Thymus (tissue), 14 donors: ENCODE results near the gene SPATA31E1. TPM values are rescaled to one million over a fixed set of nuclear protein-coding genes. Genes with fewer than 3 reads are reported as not detected.
A peak's percentile ranks its signal among the peaks of the same experiment; 100 is the strongest.
"Not testable (repeated sequence)": the region's sequence is repeated elsewhere in the genome, so short reads cannot be mapped to it uniquely, and the experiment has no call there.

Source experiments
- DNase-seq, 9 donors: peaks; one replicate each; pipeline ENCODE4 v3.0.0-alpha.2; 2013; ENCODE audit warnings: low spot score in 9 of 9, low read depth in 6 of 9, missing footprints in 1 of 9
- H3K27ac ChIP-seq, 2 donors: one replicate each; pipeline ENCODE4 v1.5.1; 2013; ENCODE audit warnings: control low read depth in 1 of 2, low read depth in 1 of 2, low read length in 1 of 2, mild to moderate bottlenecking in 1 of 2, moderate library complexity in 1 of 2
- H3K27me3 ChIP-seq, 2 donors: one replicate each; pipeline ENCODE4 v1.5.1; 2013; ENCODE audit warnings: low read length in 1 of 2; ENCODE audit not compliant: control insufficient read depth in 2 of 2, insufficient read depth in 1 of 2
- H3K36me3 ChIP-seq, 2 donors: one replicate each; pipeline ENCODE4 v1.5.1; 2013; ENCODE audit warnings: low read length in 1 of 2, mild to moderate bottlenecking in 1 of 2, moderate library complexity in 1 of 2; ENCODE audit not compliant: control insufficient read depth in 2 of 2, insufficient read depth in 2 of 2
- H3K4me1 ChIP-seq, 2 donors: one replicate each; pipeline ENCODE4 v1.5.1; 2013; ENCODE audit warnings: low read length in 2 of 2; ENCODE audit not compliant: control insufficient read depth in 2 of 2, insufficient read depth in 2 of 2
- H3K4me3 ChIP-seq, 2 donors: one replicate each; pipeline ENCODE4 v1.5.1; 2013; ENCODE audit warnings: low read length in 2 of 2, control low read depth in 1 of 2, mild to moderate bottlenecking in 1 of 2
- H3K9me3 ChIP-seq, 2 donors: one replicate each; pipeline ENCODE4 v1.5.1; 2013; ENCODE audit warnings: low read length in 1 of 2, mild to moderate bottlenecking in 1 of 2; ENCODE audit not compliant: control insufficient read depth in 2 of 2, insufficient read depth in 1 of 2
- WGBS: extraction: QIAGEN DNeasy Blood & Tissue Kit; methylation state at CpG from one replicate; pipeline ENCODE4 v1.1.7; 2013; 5-methylcytosine and 5-hydroxymethylcytosine counted together
- long read RNA-seq, 10 donors: transcript quantifications; one replicate each; lab custom pipeline, GENCODE V29; 2026
- polyA plus RNA-seq: library from polyadenylated mRNA; stranded (reverse); fragments of 200-250 nt; gene quantifications from one replicate; pipeline ENCODE4 v1.2.3, GENCODE V29; 2013
- total RNA-seq: library from RNA; stranded (reverse); fragments of 120-200 nt; gene quantifications from one replicate; pipeline ENCODE4 v1.2.4, GENCODE V29; 2013
- donor health status: healthy.

The SPATA31E1 gene
- not detected for total RNA-seq
- polyA plus RNA-seq, result 0.02 TPM
- long read RNA-seq, donor 1, result 0 reads
- long read RNA-seq, donor 2, result 0 reads
- long read RNA-seq, donor 3, result 0 reads
- long read RNA-seq, donor 4, result 0 reads
- long read RNA-seq, donor 5, result 0 reads
- long read RNA-seq, donor 6, result 0 reads
- long read RNA-seq, donor 7, result 0 reads
- long read RNA-seq, donor 8, result 0 reads
- long read RNA-seq, donor 9, result 0 reads
- long read RNA-seq, donor 10, result 0 reads

- DNase-seq, result no peak
- peaks cover 0 to 2% of the 10 kb centered on the region in 2 donors for H3K27me3 ChIP-seq
- no peak within 1 kb of the TSS for H3K27ac ChIP-seq
- H3K36me3 ChIP-seq, result no peaks in the 10 kb centered on the region
- WGBS, result 90% methylated on average over 5 of the region's 5 CpGs
- no peaks in the 10 kb centered on the region for H3K9me3 ChIP-seq
- no peak within 1 kb of the TSS for H3K4me3 ChIP-seq
- peaks cover 0 to 4% of the 10 kb centered on the region in 2 donors for H3K4me1 ChIP-seq
Observed at GRCh38 chr9:87882627-87883026, at the start of gene SPATA31E1. TSS of gene SPATA31E1 (plus strand) at chr9:87882877. CDS start at chr9:87882892, 15 bp downstream.

GRCh38 chr9:87834357-87834756 lies 48.3 kb upstream of the SPATA31E1 start:
- WGBS, result 78% methylated on average over 14 of the region's 14 CpGs
- DNase-seq, result peak in 2 of 9 donors; percentile 8 to 13
- Histone ChIP-seq H3K36me3 (no peaks in the 10 kb centered on the region), H3K4me3 (no peak overlapping the region), H3K27ac (no peak overlapping the region), H3K27me3 (no peaks in the 10 kb centered on the region), H3K9me3 (no peaks in the 10 kb centered on the region), H3K4me1 (no peaks in the 10 kb centered on the region)

- 94% methylated on average over 5 of the region's 5 CpGs for WGBS
- no peak overlapping the region for H3K27ac ChIP-seq
- H3K4me3 ChIP-seq, result no peak overlapping the region
- H3K27me3 ChIP-seq, result no peaks in the 10 kb centered on the region
- H3K9me3 ChIP-seq, result no peaks in the 10 kb centered on the region
- no peaks in the 10 kb centered on the region for H3K36me3 ChIP-seq
- no peaks in the 10 kb centered on the region for H3K4me1 ChIP-seq
- no peak for DNase-seq
Observed at GRCh38 chr9:87836536-87836935, 46.1 kb upstream of the SPATA31E1 start.

- no peak for DNase-seq
- H3K27me3 ChIP-seq, result no peaks in the 10 kb centered on the region
Observed at GRCh38 chr9:87836951-87837705, 45.5 kb upstream of the SPATA31E1 start.

GRCh38 chr9:87840134-87840533 lies 42.5 kb upstream of the SPATA31E1 start:
- H3K36me3 ChIP-seq, result no peaks in the 10 kb centered on the region
- peaks cover 0 to 9% of the 10 kb centered on the region in 2 donors for H3K9me3 ChIP-seq
- no peak for DNase-seq
- no peaks in the 10 kb centered on the region for H3K4me1 ChIP-seq
- no peak overlapping the region for H3K4me3 ChIP-seq
- H3K27me3 ChIP-seq, result no peaks in the 10 kb centered on the region
- 86% methylated on average over 1 of the region's 1 CpG for WGBS
- H3K27ac ChIP-seq, result no peak overlapping the region

More at GRCh38 chr9:87836951-87837705, 45.5 kb upstream of the SPATA31E1 start:
- H3K27ac ChIP-seq, result no peak overlapping the region
- WGBS, result 91% methylated on average over 7 of the region's 7 CpGs
- H3K9me3 ChIP-seq, result no peaks in the 10 kb centered on the region
- H3K4me1 ChIP-seq, result no peaks in the 10 kb centered on the region
- H3K36me3 ChIP-seq, result no peaks in the 10 kb centered on the region
- no peak overlapping the region for H3K4me3 ChIP-seq

- Histone ChIP-seq H3K4me1 (no peaks in the 10 kb centered on the region), H3K27me3 (no peaks in the 10 kb centered on the region), H3K36me3 (no peaks in the 10 kb centered on the region), H3K9me3 (peaks cover 0 to 9% of the 10 kb centered on the region in 2 donors), H3K27ac (no peak overlapping the region), H3K4me3 (no peak overlapping the region)
- DNase-seq, result no peak
- 97% methylated on average over 28 of the region's 28 CpGs for WGBS
Observed at GRCh38 chr9:87842878-87843585, 39.6 kb upstream of the SPATA31E1 start.

- H3K4me3 ChIP-seq, result no peak overlapping the region
- H3K9me3 ChIP-seq, result peaks cover 0 to 9% of the 10 kb centered on the region in 2 donors
- 68% methylated on average over 2 of the region's 2 CpGs for WGBS
- H3K27me3 ChIP-seq, result no peaks in the 10 kb centered on the region
- no peak for DNase-seq
- no peak overlapping the region for H3K27ac ChIP-seq
- no peaks in the 10 kb centered on the region for H3K4me1 ChIP-seq
- H3K36me3 ChIP-seq, result no peaks in the 10 kb centered on the region
Observed at GRCh38 chr9:87844506-87844905, 38.2 kb upstream of the SPATA31E1 start.

- not testable (repeated sequence) for H3K9me3 ChIP-seq, H3K4me3 ChIP-seq, H3K27ac ChIP-seq, H3K27me3 ChIP-seq, DNase-seq, H3K36me3 ChIP-seq, H3K4me1 ChIP-seq
- WGBS, result 91% methylated on average over 2 of the region's 2 CpGs
Observed at GRCh38 chr9:87847817-87848216, 34.9 kb upstream of the SPATA31E1 start.

GRCh38 chr9:87849144-87849758 lies 33.4 kb upstream of the SPATA31E1 start:
- DNase-seq, result no peak
- no peaks in the 10 kb centered on the region for H3K36me3 ChIP-seq
- H3K9me3 ChIP-seq, result no peaks in the 10 kb centered on the region
- no peak overlapping the region for H3K27ac ChIP-seq
- H3K27me3 ChIP-seq, result no peaks in the 10 kb centered on the region
- WGBS, result 75% methylated on average over 3 of the region's 3 CpGs
- H3K4me1 ChIP-seq, result no peaks in the 10 kb centered on the region
- no peak overlapping the region for H3K4me3 ChIP-seq
